ENCODE measurements around the gene ATP6V1C2. TPM values are rescaled to one million over a fixed set of nuclear protein-coding genes. Genes with fewer than 3 reads are reported as not detected.

The ATP6V1C2 gene
- total RNA-seq, 1 donor from 2014 or later, result 0.69 TPM

GRCh38 chr2:10793816-10794215 lies 72.4 kb downstream of the ATP6V1C2 start:
- Histone ChIP-seq H3K36me3 (peaks cover 84% of the 10 kb centered on the region), H3K4me1 (peaks cover 7% of the 10 kb centered on the region)
- no peak for DNase-seq

GRCh38 chr2:10794876-10795275 lies 73.4 kb downstream of the ATP6V1C2 start:
- peaks cover 82% of the 10 kb centered on the region for H3K36me3 ChIP-seq
- H3K27ac ChIP-seq (replicated peaks), result no peak overlapping the region
- no peak for TF ChIP-seq CTCF (IDR thresholded peaks at IDR 0.05; ENCODE audit: borderline replicate concordance)
- no peaks in the 10 kb centered on the region for H3K9me3 ChIP-seq (replicated peaks)
- no peaks in the 10 kb centered on the region for H3K27me3 ChIP-seq (ENCODE audit: low read depth)
- intact Hi-C loops (cut with micrococcal nuclease), result no loop called here
- peaks cover 7% of the 10 kb centered on the region for H3K4me1 ChIP-seq
- DNase-seq, result no peak
- no peak overlapping the region for H3K4me3 ChIP-seq

More at GRCh38 chr2:10793816-10794215, 72.4 kb downstream of the ATP6V1C2 start:
- Histone ChIP-seq H3K27me3 (ENCODE audit: low read depth) (no peaks in the 10 kb centered on the region), H3K9me3 (replicated peaks) (no peaks in the 10 kb centered on the region), H3K27ac (replicated peaks) (no peak overlapping the region), H3K4me3 (no peak overlapping the region)
- TF ChIP-seq CTCF (IDR thresholded peaks at IDR 0.05; ENCODE audit: borderline replicate concordance), result no peak
- intact Hi-C loops (cut with micrococcal nuclease), result no loop called here

GRCh38 chr2:10795508-10796046 lies 74.1 kb downstream of the ATP6V1C2 start:
- intact Hi-C loops (cut with micrococcal nuclease), result no loop called here
- H3K4me3 ChIP-seq, result no peak overlapping the region
- peaks cover 7% of the 10 kb centered on the region for H3K4me1 ChIP-seq
- H3K27ac ChIP-seq (replicated peaks), result no peak overlapping the region
- DNase-seq, result no peak
- H3K27me3 ChIP-seq (ENCODE audit: low read depth), result no peaks in the 10 kb centered on the region
- TF ChIP-seq CTCF (IDR thresholded peaks at IDR 0.05; ENCODE audit: borderline replicate concordance), result no peak
- H3K36me3 ChIP-seq, result peaks cover 77% of the 10 kb centered on the region
- no peaks in the 10 kb centered on the region for H3K9me3 ChIP-seq (replicated peaks)

- Histone ChIP-seq H3K27me3 (ENCODE audit: low read depth) (no peaks in the 10 kb centered on the region), H3K4me3 (no peak overlapping the region), H3K9me3 (replicated peaks) (no peaks in the 10 kb centered on the region), H3K36me3 (peaks cover 77% of the 10 kb centered on the region), H3K4me1 (peaks cover 7% of the 10 kb centered on the region), H3K27ac (replicated peaks) (no peak overlapping the region)
- DNase-seq, result no peak
- intact Hi-C loops (cut with micrococcal nuclease), result no loop called here
- TF ChIP-seq CTCF (IDR thresholded peaks at IDR 0.05; ENCODE audit: borderline replicate concordance), result no peak
These were observed 75.3 kb downstream of the ATP6V1C2 start for GRCh38 chr2:10796703-10797102.

- Histone ChIP-seq H3K4me3 (no peak overlapping the region), H3K4me1 (peaks cover 15% of the 10 kb centered on the region), H3K9me3 (replicated peaks) (no peaks in the 10 kb centered on the region), H3K27me3 (ENCODE audit: low read depth) (no peaks in the 10 kb centered on the region), H3K36me3 (peaks cover 69% of the 10 kb centered on the region), H3K27ac (replicated peaks) (no peak overlapping the region)
- intact Hi-C loops (cut with micrococcal nuclease), result no loop called here
- no peak for TF ChIP-seq CTCF (IDR thresholded peaks at IDR 0.05; ENCODE audit: borderline replicate concordance)
- no peak for DNase-seq
These were observed 77.4 kb downstream of the ATP6V1C2 start for GRCh38 chr2:10798783-10799182.
